DMS 273 (cell line): Measurements from ENCODE around the gene MAP2.

Experiments used
- DNase-seq: peaks from one replicate; lab custom pipeline; 2025; ENCODE audit not compliant: unreplicated experiment; lab: John Stamatoyannopoulos, UW

MAP2 gene

GRCh38 chr2:209423562-209424198, at the start of gene MAP2:
Gene MAP2 (plus strand): TSS chr2:209424047. CDS start chr2:209653171, 229,124 bp downstream.
- DNase-seq = peak; percentile 96

GRCh38 chr2:209376686-209377085, 47.2 kb upstream of the MAP2 start:
- DNase-seq = no peak

DNA sequence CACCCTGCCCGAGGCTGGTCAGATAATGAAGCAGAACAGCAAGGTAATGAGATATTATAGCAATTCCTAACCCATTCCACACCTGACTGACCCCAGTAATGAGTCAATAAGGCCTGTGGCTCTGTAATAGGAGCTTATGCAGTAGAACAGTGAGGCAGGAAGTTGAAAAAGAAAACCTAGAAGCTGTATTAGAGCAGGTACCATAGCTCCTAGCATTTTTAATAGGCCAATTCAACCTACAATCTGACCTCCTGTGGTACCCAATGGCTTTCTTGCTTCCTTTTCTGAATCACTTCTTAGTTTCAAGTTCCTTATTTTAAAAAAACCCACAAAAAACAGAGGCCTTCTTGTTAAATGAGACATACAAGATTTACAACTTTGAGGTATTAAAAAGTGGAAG, 43.6 kb upstream of the MAP2 start:
- no peak for DNase-seq

DNA sequence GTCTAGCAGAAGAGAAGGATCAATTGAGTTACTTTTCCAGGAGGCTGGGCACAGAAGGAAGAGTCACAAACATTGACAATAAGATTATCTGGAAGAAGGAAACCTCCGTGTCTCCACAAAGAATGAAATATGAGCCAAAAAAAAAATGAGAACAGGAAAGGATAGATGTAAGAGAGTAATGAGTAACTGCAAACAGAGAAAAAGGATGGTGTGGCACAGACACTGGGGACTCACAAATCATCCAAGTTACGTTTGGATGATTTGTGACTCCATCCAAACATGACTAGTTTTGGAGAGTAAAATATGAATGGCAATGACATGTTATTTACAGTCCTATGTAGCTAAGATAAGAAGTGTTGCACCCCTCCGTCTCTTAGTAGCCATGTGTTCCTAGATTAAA, 42.8 kb upstream of the MAP2 start:
- no peak for DNase-seq

DNA sequence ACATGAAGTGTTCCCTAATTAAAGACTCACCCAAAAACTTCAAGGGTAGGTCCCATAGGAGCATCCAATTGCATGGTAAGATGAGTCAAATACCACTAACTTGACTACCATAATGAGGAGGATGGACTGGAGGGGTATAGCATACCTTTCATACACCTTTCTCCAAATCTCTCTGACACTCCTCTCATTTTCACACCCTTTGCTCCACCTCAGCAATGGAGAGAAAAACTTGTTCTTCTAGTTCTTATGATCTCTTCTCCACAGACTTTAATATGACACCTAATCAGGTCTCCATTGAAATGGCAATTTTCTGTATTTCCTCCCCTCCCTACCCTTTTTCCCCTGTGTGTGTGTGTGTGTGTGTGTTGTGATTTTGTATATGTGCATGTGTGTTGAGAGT, 41.1 kb upstream of the MAP2 start:
- no peak for DNase-seq

- DNase-seq = no peak
Measured at GRCh38 chr2:209383212-209383611, 40.6 kb upstream of the MAP2 start.

DNA sequence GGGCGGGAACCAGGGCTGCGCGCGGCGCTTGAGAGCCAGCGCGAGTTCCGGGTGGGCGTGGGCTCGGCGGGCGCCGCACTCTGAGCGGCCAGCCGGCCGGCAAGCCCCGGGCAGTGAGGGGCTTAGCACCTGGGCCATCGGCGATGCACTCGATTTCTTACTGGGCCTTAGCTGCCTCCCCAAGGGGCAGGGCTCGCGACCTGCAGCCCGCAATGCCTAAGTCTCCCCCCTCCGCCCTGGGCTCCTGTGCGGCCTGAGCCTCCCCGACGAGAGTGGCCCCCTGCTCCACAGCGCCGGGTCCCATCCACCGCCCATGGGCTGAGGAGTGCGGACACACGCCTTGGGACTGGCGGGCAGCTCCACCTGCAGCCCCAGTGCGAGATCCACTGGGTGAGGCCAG, 36.5 kb upstream of the MAP2 start:
- no peak for DNase-seq

- no peak for DNase-seq
Measured at GRCh38 chr2:209388446-209389037, 35.3 kb upstream of the MAP2 start.

GRCh38 chr2:209389171-209389618, 34.7 kb upstream of the MAP2 start:
- peak; percentile 5 for DNase-seq

DNA sequence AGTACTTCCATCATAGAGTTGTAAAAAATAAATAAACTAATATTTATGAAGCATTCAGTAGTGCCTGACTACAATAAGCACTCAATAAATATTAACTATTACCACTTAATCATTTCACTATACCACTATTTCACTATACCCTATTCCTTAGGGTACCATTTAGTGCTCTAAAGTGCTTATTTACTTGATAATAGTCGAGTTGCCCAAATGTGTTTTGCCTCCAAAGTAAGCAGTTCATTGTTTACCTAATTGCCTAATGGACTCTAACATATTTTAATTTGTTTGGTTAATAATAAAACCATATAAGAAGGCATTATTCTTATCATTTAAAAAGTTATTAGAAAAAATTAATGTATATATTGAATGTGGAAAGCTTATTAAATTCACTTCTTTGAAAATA, 33.0 kb upstream of the MAP2 start:
- no peak for DNase-seq

DNA sequence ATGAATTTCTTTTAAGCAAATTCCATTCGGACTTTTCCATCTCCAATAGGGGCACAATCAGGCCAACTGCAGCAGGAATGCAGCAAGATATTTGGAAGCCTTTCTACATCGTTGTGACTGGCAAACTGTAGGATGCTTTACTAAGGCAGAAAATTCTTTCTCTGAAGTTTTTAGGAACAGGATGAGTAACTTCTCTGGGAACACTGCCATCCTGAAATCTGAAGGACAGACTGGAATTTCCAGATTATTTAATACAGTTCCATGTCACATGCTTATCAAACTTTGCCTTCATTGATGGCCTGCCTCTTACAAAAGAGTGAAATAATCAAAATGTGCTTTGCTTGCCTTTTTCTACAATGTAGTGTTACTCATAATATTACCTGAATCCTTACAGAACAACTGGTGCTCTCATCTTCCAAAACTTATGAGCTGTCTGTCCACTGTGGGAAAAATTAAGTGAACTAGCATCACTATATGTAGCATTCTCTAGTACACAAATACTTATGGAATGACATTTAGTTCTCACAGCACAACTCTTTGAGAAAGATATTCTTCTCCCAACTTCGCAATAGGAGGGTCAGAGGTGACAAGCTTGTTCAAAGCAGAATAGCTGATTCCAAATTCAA, 32.0 kb upstream of the MAP2 start:
- no peak for DNase-seq

GRCh38 chr2:209395229-209395628, 28.6 kb upstream of the MAP2 start:
- DNase-seq = no peak

GRCh38 chr2:209395652-209396051, 28.2 kb upstream of the MAP2 start:
- DNase-seq = no peak

GRCh38 chr2:209398463-209398862, 25.4 kb upstream of the MAP2 start:
- no peak for DNase-seq

DNA sequence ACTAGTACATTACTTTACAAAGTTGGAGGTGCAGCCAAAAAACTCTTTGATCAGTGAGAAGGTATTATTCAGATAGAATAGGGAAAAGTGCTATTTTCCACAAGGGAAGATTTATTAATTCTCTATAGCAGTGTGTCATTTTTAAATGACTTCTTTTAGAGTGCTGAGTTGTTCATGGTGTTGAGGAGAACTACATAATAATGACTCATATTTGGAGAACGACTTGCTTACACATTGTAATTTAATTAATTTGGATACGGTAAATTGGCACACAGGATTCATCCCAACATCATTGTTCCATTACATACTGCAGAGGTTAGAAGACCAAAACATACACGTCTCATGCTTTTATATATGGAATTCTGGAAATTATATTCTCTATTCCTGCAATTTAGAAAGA, 22.1 kb upstream of the MAP2 start:
- DNase-seq = no peak

DNA sequence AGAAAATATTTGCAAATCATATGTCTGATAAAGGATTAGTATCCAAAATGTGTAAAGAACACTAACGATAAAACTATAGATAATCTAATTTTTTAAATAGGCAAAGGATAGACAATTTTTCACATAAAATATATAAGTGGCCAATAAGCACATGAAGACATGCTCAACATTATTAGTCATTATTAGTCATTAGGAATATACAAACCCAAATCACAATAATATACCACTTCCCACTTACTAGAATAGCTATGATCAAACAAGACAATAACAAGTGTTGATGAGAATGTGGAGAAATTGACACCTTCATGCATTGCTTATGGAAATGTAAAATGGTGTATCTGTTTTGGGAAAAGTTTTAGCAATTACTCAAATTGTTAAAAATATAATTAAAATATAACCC, 12.6 kb upstream of the MAP2 start:
- DNase-seq = no peak

- no peak for DNase-seq
Measured at GRCh38 chr2:209411718-209412117, 12.1 kb upstream of the MAP2 start.

DNA sequence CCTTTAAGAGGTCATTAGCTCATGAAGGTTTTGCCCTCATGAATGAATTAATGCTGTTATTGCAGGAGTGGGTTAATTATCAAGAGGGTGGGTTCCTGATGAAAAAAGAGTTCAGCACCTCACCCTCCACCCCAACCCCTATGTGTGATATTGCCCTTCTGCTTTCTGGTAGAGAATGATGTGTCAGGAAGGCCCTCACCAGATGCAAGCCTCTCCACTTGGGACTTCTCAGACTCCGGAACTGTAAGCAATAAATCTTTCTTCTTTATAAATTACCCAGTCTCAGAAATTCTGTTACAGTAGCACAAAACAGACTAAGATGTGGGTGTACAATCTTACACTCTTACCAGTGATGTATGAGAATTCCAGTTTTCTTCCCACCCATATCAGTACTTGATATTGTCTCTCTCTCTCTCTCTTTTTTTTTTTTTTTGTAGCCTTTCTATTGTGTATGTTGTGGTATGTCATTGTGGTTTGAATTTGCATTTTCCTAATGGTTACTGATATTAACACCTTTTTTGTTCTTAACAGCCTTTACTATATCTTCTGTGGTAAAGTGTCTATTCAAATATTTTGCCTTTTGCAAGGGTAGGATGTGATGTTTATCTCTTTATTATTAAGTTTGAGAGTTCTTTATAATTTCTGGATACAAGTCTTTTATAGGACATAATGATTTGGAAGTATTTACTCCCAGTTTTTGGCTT, 10.4 kb upstream of the MAP2 start:
- no peak for DNase-seq

DNA sequence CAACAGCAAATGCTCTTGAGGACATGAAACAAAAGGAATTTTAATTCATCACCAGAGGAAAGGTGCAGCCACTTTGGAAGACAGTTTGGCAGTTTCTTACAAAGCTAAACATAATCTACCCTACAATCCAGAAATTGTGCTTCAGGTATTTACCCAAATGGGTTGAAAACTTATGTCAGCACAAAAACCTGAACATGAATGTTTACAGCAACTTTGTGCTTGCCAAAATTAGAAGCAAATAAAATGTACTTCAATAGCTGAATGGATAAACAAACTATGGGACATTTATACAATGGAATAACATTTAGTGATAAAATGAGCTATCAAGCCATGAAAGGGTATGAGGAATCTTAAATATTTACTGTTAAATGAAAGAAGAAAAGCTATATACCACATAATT, 6.9 kb upstream of the MAP2 start:
- DNase-seq = no peak

DNA sequence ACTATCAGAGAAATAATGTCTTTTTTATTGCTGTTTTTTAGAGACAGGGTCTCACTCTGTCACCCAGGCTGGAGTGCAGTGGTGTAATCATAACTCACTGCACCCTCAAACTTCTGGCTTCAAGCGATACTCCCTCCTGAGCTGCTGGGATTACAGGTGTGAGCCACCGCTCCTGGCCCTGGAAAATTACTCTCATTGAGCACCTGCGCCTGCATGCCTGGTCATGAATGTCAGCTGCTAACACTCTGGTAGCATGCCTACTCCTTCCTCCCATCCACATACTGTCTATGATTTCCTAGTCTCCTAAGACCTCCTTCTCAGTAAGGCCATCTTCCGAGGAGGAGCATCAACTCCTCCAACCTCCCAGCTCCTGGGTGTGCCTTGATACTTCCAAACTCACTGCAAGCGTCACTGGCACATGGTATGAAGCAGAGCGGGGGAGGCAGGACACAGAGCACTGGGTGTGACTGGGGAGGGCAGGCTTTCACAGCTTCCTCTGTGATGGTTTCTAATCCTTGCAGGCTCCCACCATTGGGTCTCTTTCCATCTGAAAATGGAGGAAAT, 1.6 kb upstream of the MAP2 start:
- DNase-seq = no peak

DNA sequence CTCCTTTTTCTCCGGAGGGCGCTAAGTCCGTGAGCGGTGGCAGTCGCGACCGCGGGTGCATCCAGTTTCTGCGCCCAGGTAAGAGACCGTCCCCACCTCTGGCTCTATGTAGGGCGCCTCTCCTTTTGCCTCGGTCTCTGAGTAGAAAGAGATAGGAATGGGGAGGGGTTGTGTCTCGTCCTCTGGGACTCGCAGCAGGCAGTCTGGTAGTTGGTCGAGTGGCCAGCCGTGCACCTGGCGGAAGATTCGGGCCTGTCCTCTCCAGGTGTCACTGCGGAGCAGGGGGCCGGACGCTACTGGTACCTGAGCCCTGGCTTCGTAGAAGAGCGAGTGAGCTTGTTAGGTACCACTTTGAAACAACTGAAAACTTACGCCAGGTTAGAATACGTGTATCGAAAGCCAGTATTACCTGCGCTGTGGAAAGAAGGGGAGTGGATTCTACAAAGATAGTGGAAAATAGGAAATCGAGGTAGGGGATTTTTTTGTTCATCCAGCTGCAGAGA, 403 bp downstream of the MAP2 start:
- DNase-seq = no peak
